ENCODE results near the gene TRIM62. TPM values are rescaled to one million over a fixed set of nuclear protein-coding genes. Genes with fewer than 3 reads are reported as not detected.

Gene TRIM62
- total RNA-seq, 1 donor from 2014 or later, result 2.3 TPM

- TF ChIP-seq CTCF (IDR thresholded peaks at IDR 0.05; ENCODE audit: borderline replicate concordance), result no peak
- Histone ChIP-seq H3K9me3 (replicated peaks) (no peaks in the 10 kb centered on the region), H3K4me1 (peaks cover 32% of the 10 kb centered on the region), H3K27me3 (ENCODE audit: low read depth) (no peaks in the 10 kb centered on the region), H3K27ac (replicated peaks) (no peak overlapping the region), H3K4me3 (no peak overlapping the region), H3K36me3 (peaks cover 26% of the 10 kb centered on the region)
- intact Hi-C loops (cut with micrococcal nuclease), result no loop called here
- DNase-seq, result no peak
Observed at GRCh38 chr1:33147997-33148314, 33.9 kb downstream of the TRIM62 start.

GRCh38 chr1:33147275-33147996 lies 34.4 kb downstream of the TRIM62 start:
- Histone ChIP-seq H3K4me1 (peaks cover 31% of the 10 kb centered on the region), H3K27ac (replicated peaks) (no peak overlapping the region), H3K27me3 (ENCODE audit: low read depth) (no peaks in the 10 kb centered on the region), H3K36me3 (peaks cover 26% of the 10 kb centered on the region), H3K4me3 (no peak overlapping the region), H3K9me3 (replicated peaks) (no peaks in the 10 kb centered on the region)
- no peak for DNase-seq
- TF ChIP-seq CTCF (IDR thresholded peaks at IDR 0.05; ENCODE audit: borderline replicate concordance), result no peak
- intact Hi-C loops (cut with micrococcal nuclease), result no loop called here

GRCh38 chr1:33146003-33146402 lies 35.8 kb downstream of the TRIM62 start:
- H3K9me3 ChIP-seq (replicated peaks), result no peaks in the 10 kb centered on the region
- H3K36me3 ChIP-seq, result peaks cover 26% of the 10 kb centered on the region
- no peaks in the 10 kb centered on the region for H3K27me3 ChIP-seq (ENCODE audit: low read depth)
- no peak overlapping the region for H3K27ac ChIP-seq (replicated peaks)
- peaks cover 17% of the 10 kb centered on the region for H3K4me1 ChIP-seq
- TF ChIP-seq CTCF (IDR thresholded peaks at IDR 0.05; ENCODE audit: borderline replicate concordance), result no peak
- no peak for DNase-seq
- no peak overlapping the region for H3K4me3 ChIP-seq
- intact Hi-C loops (cut with micrococcal nuclease), result no loop called here

- Histone ChIP-seq H3K27me3 (ENCODE audit: low read depth) (no peaks in the 10 kb centered on the region), H3K27ac (replicated peaks) (peak overlapping the region; percentile 64), H3K9me3 (replicated peaks) (no peaks in the 10 kb centered on the region), H3K4me1 (peaks cover 14% of the 10 kb centered on the region), H3K4me3 (no peak overlapping the region), H3K36me3 (peaks cover 26% of the 10 kb centered on the region)
- TF ChIP-seq CTCF (IDR thresholded peaks at IDR 0.05; ENCODE audit: borderline replicate concordance), result no peak
- DNase-seq, result no peak
- intact Hi-C loops (cut with micrococcal nuclease), result no loop called here
Observed at GRCh38 chr1:33143698-33144097, 38.1 kb downstream of the TRIM62 start.

GRCh38 chr1:33143176-33143575 lies 38.7 kb downstream of the TRIM62 start:
- intact Hi-C loops (cut with micrococcal nuclease), result no loop called here
- Histone ChIP-seq H3K27ac (replicated peaks) (peak overlapping the region; percentile 64), H3K4me3 (no peak overlapping the region), H3K36me3 (peaks cover 26% of the 10 kb centered on the region), H3K27me3 (ENCODE audit: low read depth) (no peaks in the 10 kb centered on the region), H3K4me1 (peaks cover 14% of the 10 kb centered on the region), H3K9me3 (replicated peaks) (no peaks in the 10 kb centered on the region)
- DNase-seq, result no peak
- no peak for TF ChIP-seq CTCF (IDR thresholded peaks at IDR 0.05; ENCODE audit: borderline replicate concordance)
